ENCODE measurements around the gene TRABD2B. TPM values are rescaled to one million over a fixed set of nuclear protein-coding genes. Genes with fewer than 3 reads are reported as not detected.

The TRABD2B gene
- total and polyA plus RNA-seq, 2 donors (not counting 3 experiments of a cell fraction or from before 2014, with no cell fraction given): not detected

DNA sequence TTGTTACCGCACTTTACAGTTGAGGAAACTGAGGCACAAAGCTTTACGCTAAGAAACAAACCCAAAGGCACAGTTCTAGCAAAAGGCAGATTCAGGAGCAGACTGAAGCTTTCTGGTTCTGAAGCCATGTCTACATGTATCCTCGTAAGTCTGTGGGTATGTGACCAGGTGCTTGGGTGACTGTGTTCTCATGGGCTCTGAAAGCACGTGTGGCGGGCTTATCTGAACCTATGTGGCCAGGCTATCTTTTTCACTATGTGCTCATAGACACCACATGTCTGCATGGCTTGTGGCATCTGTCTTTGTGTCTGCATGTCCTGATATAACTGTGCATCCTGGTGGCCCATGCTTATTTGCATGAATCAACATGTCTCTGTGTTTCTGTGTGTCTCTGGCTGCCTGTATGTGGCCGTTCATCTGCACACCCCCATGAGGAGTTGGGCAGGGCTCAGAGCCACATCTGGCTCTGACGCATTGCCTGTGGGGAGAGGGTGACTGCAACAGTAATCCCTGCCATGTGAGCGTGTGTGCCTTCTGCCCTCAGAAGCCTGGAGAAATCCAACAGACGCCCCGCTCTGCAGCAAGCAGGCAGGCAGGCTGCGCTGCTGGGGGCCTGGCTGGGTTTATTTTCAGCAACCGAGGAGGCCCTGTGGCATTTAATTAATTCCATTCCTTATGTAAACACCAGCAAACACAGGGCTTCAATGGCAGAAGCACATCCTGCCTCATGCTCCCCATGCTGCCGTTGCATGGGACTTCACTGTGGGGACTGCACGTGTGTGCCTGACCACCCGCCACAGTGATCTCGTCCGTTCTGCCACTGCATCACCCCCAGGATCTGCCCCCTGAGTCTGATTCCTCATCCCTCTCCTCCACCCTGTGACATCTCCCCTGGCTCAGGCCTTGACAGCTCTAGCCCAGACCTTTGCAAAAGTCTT is 115.4 kb downstream of the TRABD2B start:
- DNase-seq (ENCODE audit: low read depth, low spot score): no peak
- TF ChIP-seq MYC (IDR thresholded peaks at IDR 0.05; ENCODE audit: low read depth, low read length): no peak
- TF ChIP-seq EZH2 (IDR thresholded peaks at IDR 0.05; ENCODE audit: borderline replicate concordance, low read depth, low read length, severe bottlenecking): no peak
- TF ChIP-seq JUN (IDR thresholded peaks at IDR 0.05; ENCODE audit: borderline replicate concordance, insufficient read depth, insufficient read length, low read depth): no peak
- ChIA-PET POLR2A (no interaction called here), CTCF (no interaction called here)
- no TSS peak for BruUV-seq (replicated peaks)
- intact Hi-C loops (cut with micrococcal nuclease): no loop called here
- H3K79me2 ChIP-seq (ENCODE audit: control insufficient read depth, insufficient read depth, low read length): no peaks in the 10 kb centered on the region
- no peak for FAIRE-seq
- H3K27ac ChIP-seq (ENCODE audit: insufficient read depth, low read depth, low read length): no peak overlapping the region
- H3K4me3 ChIP-seq (replicated peaks in 1 of 3; ENCODE audit: insufficient read depth in 1 of 3, low read depth in 1 of 3, low read length in 3 of 3): no peak overlapping the region
- no peaks in the 10 kb centered on the region for H3K9me3 ChIP-seq (replicated peaks; ENCODE audit: control insufficient read depth, insufficient read depth, low read length)
- no peak overlapping the region for H2AFZ ChIP-seq (ENCODE audit: low read depth, low read length)
- H3K36me3 ChIP-seq (ENCODE audit: control insufficient read depth in 2 of 2, extremely low read depth in 1 of 2, insufficient read depth in 2 of 2, low read length in 2 of 2): no peaks in the 10 kb centered on the region
- H3K9ac ChIP-seq (replicated peaks; ENCODE audit: extremely low read depth, insufficient read depth, low read length): no peak overlapping the region
- H3K27me3 ChIP-seq (ENCODE audit: control insufficient read depth in 2 of 2, insufficient read depth in 2 of 2, low read length in 2 of 2): peaks cover 0 to 2% of the 10 kb centered on the region in 2 experiments
- H3K9me1 ChIP-seq (replicated peaks; ENCODE audit: control insufficient read depth, extremely low read depth, insufficient read depth, low read length): no peaks in the 10 kb centered on the region
- H4K20me1 ChIP-seq (replicated peaks; ENCODE audit: control insufficient read depth, extremely low read depth, insufficient read depth, low read length): no peaks in the 10 kb centered on the region
- H3K4me2 ChIP-seq (ENCODE audit: insufficient read depth, low read length): no peak overlapping the region
- no peaks in the 10 kb centered on the region for H3K4me1 ChIP-seq (ENCODE audit: control insufficient read depth, extremely low read depth, insufficient read depth, low read length)
- dilution Hi-C loops (cut with MboI; ENCODE audit: extremely low pct_ligation_motif_present, low sequenced_read_pairs): no loop called here

GRCh38 chr1:47876587-47876963 is 120.6 kb downstream of the TRABD2B start:
- TF ChIP-seq EZH2 (IDR thresholded peaks at IDR 0.05; ENCODE audit: borderline replicate concordance, low read depth, low read length, severe bottlenecking): no peak
- no peak for TF ChIP-seq MAX (IDR thresholded peaks at IDR 0.05; ENCODE audit: insufficient read depth, insufficient read length)
- no peak for TF ChIP-seq POLR2A (IDR thresholded peaks at IDR 0.05; ENCODE audit: low read depth, low read length)
- TF ChIP-seq MYC (IDR thresholded peaks at IDR 0.05; ENCODE audit: low read depth, low read length): no peak
- no peak for TF ChIP-seq GATA2 (IDR thresholded peaks at IDR 0.05; ENCODE audit: insufficient read depth, insufficient read length, low read depth, low read length)
- TF ChIP-seq POLR2AphosphoS5 (IDR thresholded peaks at IDR 0.05; ENCODE audit: insufficient read depth, low read depth, low read length): no peak
- TF ChIP-seq JUN (IDR thresholded peaks at IDR 0.05; ENCODE audit: borderline replicate concordance, insufficient read depth, insufficient read length, low read depth): no peak
- TF ChIP-seq CTCF (IDR thresholded peaks at IDR 0.05; ENCODE audit: extremely low read depth in 1 of 2, insufficient read depth in 1 of 2, low read depth in 1 of 2, low read length in 2 of 2): no peak
- no peak for TF ChIP-seq FOS (IDR thresholded peaks at IDR 0.05; ENCODE audit: borderline replicate concordance, insufficient read depth, low read length)
- Histone ChIP-seq H3K9me3 (replicated peaks; ENCODE audit: control insufficient read depth, insufficient read depth, low read length) (no peaks in the 10 kb centered on the region), H3K4me3 (replicated peaks in 1 of 3; ENCODE audit: insufficient read depth in 1 of 3, low read depth in 1 of 3, low read length in 3 of 3) (no peak overlapping the region), H3K4me1 (ENCODE audit: control insufficient read depth, extremely low read depth, insufficient read depth, low read length) (no peaks in the 10 kb centered on the region), H3K36me3 (ENCODE audit: control insufficient read depth in 2 of 2, extremely low read depth in 1 of 2, insufficient read depth in 2 of 2, low read length in 2 of 2) (no peaks in the 10 kb centered on the region), H3K9ac (replicated peaks; ENCODE audit: extremely low read depth, insufficient read depth, low read length) (no peak overlapping the region), H3K9me1 (replicated peaks; ENCODE audit: control insufficient read depth, extremely low read depth, insufficient read depth, low read length) (no peaks in the 10 kb centered on the region), H3K27ac (ENCODE audit: insufficient read depth, low read depth, low read length) (no peak overlapping the region), H3K79me2 (ENCODE audit: control insufficient read depth, insufficient read depth, low read length) (no peaks in the 10 kb centered on the region), H4K20me1 (replicated peaks; ENCODE audit: control insufficient read depth, extremely low read depth, insufficient read depth, low read length) (no peaks in the 10 kb centered on the region), H2AFZ (ENCODE audit: low read depth, low read length) (no peak overlapping the region), H3K4me2 (ENCODE audit: insufficient read depth, low read length) (no peak overlapping the region), H3K27me3 (ENCODE audit: control insufficient read depth in 2 of 2, insufficient read depth in 2 of 2, low read length in 2 of 2) (no peaks in the 10 kb centered on the region)
- FAIRE-seq (no peak), DNase-seq (ENCODE audit: low read depth, low spot score) (no peak)
- POLR2A ChIA-PET: no interaction called here
- intact Hi-C loops (cut with micrococcal nuclease) (no loop called here), dilution Hi-C loops (cut with MboI; ENCODE audit: extremely low pct_ligation_motif_present, low sequenced_read_pairs) (no loop called here)
- CTCF ChIA-PET: interaction anchor here (1.0 kb wide), 1 partner anchor 151 kb away, joined by 3 read pairs; no protein-coding TSS in a partner anchor
- BruUV-seq (replicated peaks): no TSS peak
